DND-41 (cell line): ENCODE data around the gene AMPH.

Experiments
- CTCF ChIP-seq: IDR thresholded peaks from 2 replicates; pipeline ENCODE4 v1.5.1; 2012; ENCODE audit warnings: borderline replicate concordance, low read length, moderate library complexity, mild to moderate bottlenecking; ENCODE audit not compliant: poor library complexity, severe bottlenecking; ENCODE audit errors: extremely low read depth
- EZH2 ChIP-seq: IDR thresholded peaks from 3 replicates; pipeline ENCODE4 v1.6.1; 2012; ENCODE audit warnings: borderline replicate concordance, low read depth, mild to moderate bottlenecking, moderate library complexity, low read length, inconsistent platforms; ENCODE audit not compliant: severe bottlenecking

- peak; percentile 80 for TF ChIP-seq CTCF
- no peak for TF ChIP-seq EZH2
Measured at GRCh38 chr7:38660427-38661099, 29.4 kb upstream of the AMPH start.
